Measurements from ENCODE around the gene UPK3A.

The UPK3A gene

GRCh38 chr22:45335021-45335818, 50.5 kb downstream of the UPK3A start:
- Histone ChIP-seq H3K36me3 (ENCODE audit: insufficient read depth, low read length) (no peaks in the 10 kb centered on the region), H3K79me2 (ENCODE audit: control insufficient read depth, insufficient read depth, low read length, unreplicated experiment) (no peaks in the 10 kb centered on the region), H3K4me1 (ENCODE audit: control insufficient read depth, insufficient read depth, low read length, unreplicated experiment) (no peaks in the 10 kb centered on the region), H3K27ac (ENCODE audit: low read depth, low read length) (no peak overlapping the region), H2AFZ (ENCODE audit: low read length, unreplicated experiment) (no peak overlapping the region), H3K27me3 (ENCODE audit: insufficient read depth, low read length) (no peaks in the 10 kb centered on the region), H3K4me3 (ENCODE audit: low read depth, low read length) (no peak overlapping the region)

DNA sequence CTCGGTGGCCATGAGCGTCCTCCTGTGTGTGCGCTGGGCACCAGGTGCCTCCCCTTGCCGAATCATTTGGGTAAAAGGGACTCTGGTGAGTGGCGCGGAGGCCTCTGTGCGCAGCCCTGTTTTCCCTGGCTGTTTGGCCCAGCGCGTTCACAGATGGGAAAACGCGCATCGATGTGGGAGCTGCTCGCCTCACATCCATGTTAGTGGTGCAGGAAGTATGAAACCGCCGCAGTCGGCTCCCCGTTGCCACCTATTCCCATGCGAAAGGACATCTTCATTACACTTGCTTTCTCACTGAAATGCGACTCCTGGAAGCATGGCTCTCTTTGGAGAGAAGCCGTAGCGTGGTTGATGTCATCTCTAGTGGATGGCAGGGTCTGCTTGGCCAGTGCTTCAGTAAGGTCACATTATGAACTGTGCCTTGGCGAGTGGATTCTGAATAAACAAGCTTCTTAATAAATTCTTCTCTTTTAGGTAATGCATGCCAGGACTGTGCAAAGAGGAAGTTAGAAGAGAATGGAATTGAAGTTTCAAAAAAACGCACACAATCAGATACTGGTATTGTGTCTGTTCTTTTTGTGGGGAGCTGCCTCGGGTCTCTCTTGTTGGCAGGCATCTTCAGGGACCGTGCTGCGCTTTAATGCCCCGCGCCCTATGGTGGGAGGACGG, 51.2 kb downstream of the UPK3A start:
- Histone ChIP-seq H3K4me1 (ENCODE audit: control insufficient read depth, insufficient read depth, low read length, unreplicated experiment) (no peaks in the 10 kb centered on the region), H3K27ac (ENCODE audit: low read depth, low read length) (no peak overlapping the region), H3K79me2 (ENCODE audit: control insufficient read depth, insufficient read depth, low read length, unreplicated experiment) (no peaks in the 10 kb centered on the region), H3K4me3 (ENCODE audit: low read depth, low read length) (no peak overlapping the region), H2AFZ (ENCODE audit: low read length, unreplicated experiment) (no peak overlapping the region), H3K27me3 (ENCODE audit: insufficient read depth, low read length) (no peaks in the 10 kb centered on the region), H3K36me3 (ENCODE audit: insufficient read depth, low read length) (no peaks in the 10 kb centered on the region)

DNA sequence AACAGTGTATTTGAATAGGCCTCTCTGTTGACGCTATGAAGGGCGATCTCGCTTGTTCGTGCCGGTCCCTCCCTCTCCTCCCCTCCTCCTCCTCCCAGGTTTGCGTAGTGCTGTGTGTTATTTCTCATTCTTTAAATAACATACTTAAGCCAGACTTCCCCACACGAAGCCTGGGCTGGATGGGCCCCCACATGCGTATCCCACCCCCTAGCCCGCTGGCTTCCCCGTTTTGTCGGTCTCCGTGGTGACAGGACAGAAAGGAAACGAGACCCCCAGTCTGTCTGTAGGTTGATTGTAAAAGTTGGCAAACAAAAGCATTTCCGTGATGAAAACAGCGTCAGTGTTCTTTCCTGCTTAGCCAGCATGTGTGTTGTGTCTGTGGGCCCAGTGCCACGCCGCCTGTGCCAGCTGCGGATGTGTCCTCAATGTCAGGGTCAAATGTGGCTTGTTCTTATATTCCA, 52.3 kb downstream of the UPK3A start:
- H2AFZ ChIP-seq (ENCODE audit: low read length, unreplicated experiment), result no peak overlapping the region
- no peak overlapping the region for H3K27ac ChIP-seq (ENCODE audit: low read depth, low read length)
- no peaks in the 10 kb centered on the region for H3K36me3 ChIP-seq (ENCODE audit: insufficient read depth, low read length)
- no peak overlapping the region for H3K4me3 ChIP-seq (ENCODE audit: low read depth, low read length)
- H3K79me2 ChIP-seq (ENCODE audit: control insufficient read depth, insufficient read depth, low read length, unreplicated experiment), result no peaks in the 10 kb centered on the region
- no peaks in the 10 kb centered on the region for H3K27me3 ChIP-seq (ENCODE audit: insufficient read depth, low read length)
- no peaks in the 10 kb centered on the region for H3K4me1 ChIP-seq (ENCODE audit: control insufficient read depth, insufficient read depth, low read length, unreplicated experiment)

GRCh38 chr22:45337536-45337935, 52.8 kb downstream of the UPK3A start:
- H3K27me3 ChIP-seq (ENCODE audit: insufficient read depth, low read length), result no peaks in the 10 kb centered on the region
- no peak overlapping the region for H3K27ac ChIP-seq (ENCODE audit: low read depth, low read length)
- no peak overlapping the region for H3K4me3 ChIP-seq (ENCODE audit: low read depth, low read length)
- no peak overlapping the region for H2AFZ ChIP-seq (ENCODE audit: low read length, unreplicated experiment)
- H3K4me1 ChIP-seq (ENCODE audit: control insufficient read depth, insufficient read depth, low read length, unreplicated experiment), result no peaks in the 10 kb centered on the region
- H3K36me3 ChIP-seq (ENCODE audit: insufficient read depth, low read length), result no peaks in the 10 kb centered on the region
- no peaks in the 10 kb centered on the region for H3K79me2 ChIP-seq (ENCODE audit: control insufficient read depth, insufficient read depth, low read length, unreplicated experiment)

GRCh38 chr22:45338795-45339194, 54.0 kb downstream of the UPK3A start:
- Histone ChIP-seq H3K27ac (ENCODE audit: low read depth, low read length) (no peak overlapping the region), H3K79me2 (ENCODE audit: control insufficient read depth, insufficient read depth, low read length, unreplicated experiment) (no peaks in the 10 kb centered on the region), H3K36me3 (ENCODE audit: insufficient read depth, low read length) (no peaks in the 10 kb centered on the region), H3K27me3 (ENCODE audit: insufficient read depth, low read length) (no peaks in the 10 kb centered on the region), H3K4me1 (ENCODE audit: control insufficient read depth, insufficient read depth, low read length, unreplicated experiment) (no peaks in the 10 kb centered on the region), H3K4me3 (ENCODE audit: low read depth, low read length) (no peak overlapping the region), H2AFZ (ENCODE audit: low read length, unreplicated experiment) (no peak overlapping the region)

GRCh38 chr22:45340323-45340722, 55.6 kb downstream of the UPK3A start:
- Histone ChIP-seq H3K4me1 (ENCODE audit: control insufficient read depth, insufficient read depth, low read length, unreplicated experiment) (no peaks in the 10 kb centered on the region), H3K4me3 (ENCODE audit: low read depth, low read length) (no peak overlapping the region), H3K27me3 (ENCODE audit: insufficient read depth, low read length) (no peaks in the 10 kb centered on the region), H3K27ac (ENCODE audit: low read depth, low read length) (no peak overlapping the region), H2AFZ (ENCODE audit: low read length, unreplicated experiment) (no peak overlapping the region), H3K36me3 (ENCODE audit: insufficient read depth, low read length) (no peaks in the 10 kb centered on the region), H3K79me2 (ENCODE audit: control insufficient read depth, insufficient read depth, low read length, unreplicated experiment) (no peaks in the 10 kb centered on the region)

GRCh38 chr22:45341498-45341897, 56.7 kb downstream of the UPK3A start:
- Histone ChIP-seq H3K4me3 (ENCODE audit: low read depth, low read length) (no peak overlapping the region), H3K27ac (ENCODE audit: low read depth, low read length) (no peak overlapping the region), H3K79me2 (ENCODE audit: control insufficient read depth, insufficient read depth, low read length, unreplicated experiment) (no peaks in the 10 kb centered on the region), H3K27me3 (ENCODE audit: insufficient read depth, low read length) (no peaks in the 10 kb centered on the region), H2AFZ (ENCODE audit: low read length, unreplicated experiment) (no peak overlapping the region), H3K36me3 (ENCODE audit: insufficient read depth, low read length) (no peaks in the 10 kb centered on the region), H3K4me1 (ENCODE audit: control insufficient read depth, insufficient read depth, low read length, unreplicated experiment) (no peaks in the 10 kb centered on the region)

- H2AFZ ChIP-seq (ENCODE audit: low read length, unreplicated experiment), result no peak overlapping the region
- H3K27ac ChIP-seq (ENCODE audit: low read depth, low read length), result no peak overlapping the region
- H3K4me1 ChIP-seq (ENCODE audit: control insufficient read depth, insufficient read depth, low read length, unreplicated experiment), result no peaks in the 10 kb centered on the region
- H3K4me3 ChIP-seq (ENCODE audit: low read depth, low read length), result no peak overlapping the region
- no peaks in the 10 kb centered on the region for H3K36me3 ChIP-seq (ENCODE audit: insufficient read depth, low read length)
- no peaks in the 10 kb centered on the region for H3K27me3 ChIP-seq (ENCODE audit: insufficient read depth, low read length)
- H3K79me2 ChIP-seq (ENCODE audit: control insufficient read depth, insufficient read depth, low read length, unreplicated experiment), result no peaks in the 10 kb centered on the region
Measured at GRCh38 chr22:45343143-45343542, 58.4 kb downstream of the UPK3A start.

DNA sequence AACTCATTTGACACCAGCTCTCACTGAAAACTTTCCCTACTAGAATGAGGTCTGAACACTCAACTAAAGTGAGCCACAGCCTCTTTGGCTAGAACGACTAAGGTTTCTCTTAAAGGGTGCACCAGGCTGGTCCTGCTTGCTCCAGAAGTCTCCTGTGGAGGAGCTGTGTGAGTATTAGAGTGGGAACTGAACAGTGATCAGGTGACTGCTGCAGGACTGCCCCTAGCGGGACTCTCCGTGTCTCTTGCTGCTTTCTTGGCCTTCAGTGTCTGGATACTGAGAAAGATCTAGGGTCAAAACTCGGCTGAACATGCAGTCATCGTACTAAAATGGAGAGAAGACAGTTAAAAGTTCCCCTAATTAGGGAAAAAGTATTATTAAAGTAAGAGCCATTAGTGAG, 59.6 kb downstream of the UPK3A start:
- Histone ChIP-seq H2AFZ (ENCODE audit: low read length, unreplicated experiment) (no peak overlapping the region), H3K27ac (ENCODE audit: low read depth, low read length) (no peak overlapping the region), H3K4me3 (ENCODE audit: low read depth, low read length) (no peak overlapping the region), H3K36me3 (ENCODE audit: insufficient read depth, low read length) (no peaks in the 10 kb centered on the region), H3K4me1 (ENCODE audit: control insufficient read depth, insufficient read depth, low read length, unreplicated experiment) (no peaks in the 10 kb centered on the region), H3K79me2 (ENCODE audit: control insufficient read depth, insufficient read depth, low read length, unreplicated experiment) (no peaks in the 10 kb centered on the region), H3K27me3 (ENCODE audit: insufficient read depth, low read length) (no peaks in the 10 kb centered on the region)

Measured in ACC112 (cell line).